HepG2 (cell line): ENCODE data around the gene OAF. TPM values are rescaled to one million over a fixed set of nuclear protein-coding genes. Genes with fewer than 3 reads are reported as not detected.

Experiments
- ATAC-seq: fragments of 200-7000 bp; cut with Tn5 transposase; 3 replicates; pipeline ENCODE4 v1.9.1; 2020; ENCODE audit warnings: mild to moderate bottlenecking, moderate library complexity
- BruUV-seq: library from RNA; stranded (reverse); fragments of 400-500 nt; replicated peaks from 2 replicates; lab custom pipeline; 2021; lab: Mats Ljungman, UMichigan
- CTCF ChIA-PET: fragments of 300-600 bp; formaldehyde crosslinking; extraction: SDS; loops from one replicate; lab custom pipeline; 2021; ENCODE audit warnings: low total read pairs, inconsistent platforms, low intra/inter-chr PET ratio; lab: Yijun Ruan, JAX
- POLR2A ChIA-PET: fragments of 350-600 bp; sonication (Branson Sonifier 250); formaldehyde crosslinking; loops from one replicate; lab custom pipeline; 2020; ENCODE audit warnings: antibody characterized with exemption, inconsistent platforms; lab: Yijun Ruan, JAX
- DNase-seq: peaks from one replicate; pipeline ENCODE4 v3.0.0-alpha.2; 2015; ENCODE audit warnings: low spot score
- FAIRE-seq: peaks from 3 replicates; lab custom pipeline; 2011; peaks lifted over from hg19 to GRCh38; lab: Jason Lieb, UNC
- H2AFZ ChIP-seq: one replicate; pipeline ENCODE4 v1.6.1; 2011; ENCODE audit warnings: low read length, inconsistent platforms
- H3K27ac ChIP-seq: fragments of 300-600 bp; 3 replicates; pipeline ENCODE4 v1.8.0; 2011; ENCODE audit warnings: mixed run types, mild to moderate bottlenecking, mixed read lengths, low read length, inconsistent platforms; ENCODE audit not compliant: insufficient read depth; ENCODE audit errors: extremely low read length
- H3K27me3 ChIP-seq, 2 experiments: fragments of 200-600 bp in 1 of 2; 2 replicates in 1 of 2; 3 replicates in 1 of 2; pipeline versions ENCODE4 v1.6.0 to v1.8.0; 2011; ENCODE audit warnings: low read length in 2 of 2, mild to moderate bottlenecking in 2 of 2, moderate library complexity in 2 of 2, inconsistent platforms in 1 of 2; ENCODE audit not compliant: insufficient read depth in 2 of 2, control insufficient read depth in 1 of 2
- H3K36me3 ChIP-seq, 2 experiments: fragments of 200-600 bp in 1 of 2; replicated peaks in 1 of 2; 2 replicates in 1 of 2; 3 replicates in 1 of 2; pipeline versions ENCODE4 v1.5.1 to v1.8.0; 2011; ENCODE audit warnings: low read length in 2 of 2, inconsistent platforms in 1 of 2; ENCODE audit not compliant: insufficient read depth in 2 of 2, control insufficient read depth in 1 of 2
- H3K4me1 ChIP-seq: 2 replicates; pipeline ENCODE4 v1.5.1; 2012; ENCODE audit warnings: low read length, inconsistent platforms; ENCODE audit not compliant: insufficient read depth
- H3K4me2 ChIP-seq: 2 replicates; pipeline ENCODE4 v1.6.0; 2011; ENCODE audit warnings: low read depth, low read length, inconsistent platforms
- H3K4me3 ChIP-seq, 3 experiments: fragments of 200-600 bp in 1 of 3; sonication (generic), shearing (Covaris generic) in 1 of 3; replicated peaks in 1 of 3; 2 replicates each; pipeline ENCODE4 v1.5.1; 2011 to 2016; ENCODE audit warnings: low read length in 3 of 3, inconsistent platforms in 2 of 3, low read depth in 2 of 3, mild to moderate bottlenecking in 2 of 3, control low read depth in 1 of 3, mixed read lengths in 1 of 3; ENCODE audit not compliant: insufficient read depth in 1 of 3
- H3K79me2 ChIP-seq: one replicate; pipeline ENCODE4 v1.6.1; 2011; ENCODE audit warnings: low read length, inconsistent platforms; ENCODE audit not compliant: insufficient read depth
- H3K9ac ChIP-seq: 2 replicates; pipeline ENCODE4 v1.6.0; 2011; ENCODE audit warnings: mild to moderate bottlenecking, low read depth, low read length, inconsistent platforms; ENCODE audit not compliant: insufficient read depth
- H3K9me3 ChIP-seq: 2 replicates; pipeline ENCODE4 v1.5.1; 2012; ENCODE audit warnings: mild to moderate bottlenecking, low read length
- H4K20me1 ChIP-seq: 2 replicates; pipeline ENCODE4 v1.6.0; 2011; ENCODE audit warnings: inconsistent platforms, mild to moderate bottlenecking, low read length, moderate library complexity; ENCODE audit not compliant: insufficient read depth
- EHMT2 ChIP-seq: fragments of 200-600 bp; sonication (generic); IDR thresholded peaks from 2 replicates; pipeline ENCODE4 v1.7.0; 2017; ENCODE audit warnings: antibody characterized with exemption, low read depth, low read length, borderline replicate concordance
- GPN1 ChIP-seq: sonication (generic); formaldehyde crosslinking; IDR thresholded peaks from 2 replicates; pipeline ENCODE4 v1.5.1; 2020; ENCODE audit warnings: missing genetic modification reagents, borderline replicate concordance
- PHF20 ChIP-seq: sonication (generic); formaldehyde crosslinking; IDR thresholded peaks from 2 replicates; pipeline ENCODE4 v1.5.0; 2020; ENCODE audit warnings: mild to moderate bottlenecking, missing genetic modification reagents
- SAP130 ChIP-seq: IDR thresholded peaks from 2 replicates; pipeline ENCODE4 v1.6.1; 2016; ENCODE audit warnings: low read depth
- ZNF281 ChIP-seq: sonication (generic); formaldehyde crosslinking; IDR thresholded peaks from 2 replicates; pipeline ENCODE4 v1.4.0; 2020; ENCODE audit warnings: missing genetic modification reagents, borderline replicate concordance
- ZNF558 ChIP-seq: sonication (generic); formaldehyde crosslinking; IDR thresholded peaks from 2 replicates; pipeline ENCODE4 v1.9.0; 2022; ENCODE audit warnings: mild to moderate bottlenecking, missing genetic modification reagents, borderline replicate concordance
- ZNF782 ChIP-seq: sonication (generic); formaldehyde crosslinking; IDR thresholded peaks from 2 replicates; pipeline ENCODE4 v1.4.0; 2020; ENCODE audit warnings: missing genetic modification reagents, mild to moderate bottlenecking, borderline replicate concordance
- WGBS: methylation state at CpG from one replicate; pipeline ENCODE4 v1.1.6; 2017; ENCODE audit warnings: low lambda C conversion rate; 5-methylcytosine and 5-hydroxymethylcytosine counted together
- in situ Hi-C: cut with HindIII; loops from 2 replicates; pipeline ENCODE4 v1.10.0; 2017; ENCODE audit warnings: low pct_unique_long_range_greater_than_20kb; ENCODE audit not compliant: extremely low pct_ligation_motif_present
- intact Hi-C: fragments of 100-400 bp; cut with micrococcal nuclease; formaldehyde crosslinking; loops from one replicate; pipeline ENCODE4 v1.10.0; 2022; ENCODE audit not compliant: unreplicated experiment
- polyA plus RNA-seq, 8 experiments: library from polyadenylated mRNA; depleted of rRNA in 3 of 8; stranded (reverse) in 7 of 8; unstranded in 1 of 8; fragments of >200 nt; fragmentation: Illumina TruSeq in 4 of 8; extraction: Trizol in 4 of 8; gene quantifications; 2 replicates each; pipeline versions ENCODE4 v1.2.1 to v1.2.3, GENCODE V29; 2011 to 2016; ENCODE audit warnings: low read depth in 4 of 8, missing spikeins in 1 of 8, mixed read lengths in 1 of 8; ENCODE audit not compliant: insufficient read depth in 1 of 8
- total RNA-seq, 5 experiments: library from RNA; depleted of rRNA; stranded (reverse); fragments of >200 nt; fragmentation: Illumina TruSeq; extraction: Trizol; gene quantifications; 2 replicates each; pipeline ENCODE4 v1.2.3, GENCODE V29; 2016; ENCODE audit warnings: low read depth in 1 of 5
- TF ChIP-seq, protein P1 (sequence below): sonication (generic); formaldehyde crosslinking; IDR thresholded peaks from 2 replicates; pipeline ENCODE4 v1.5.1; 2020; ENCODE audit warnings: mild to moderate bottlenecking, missing genetic modification reagents, moderate library complexity
- TF ChIP-seq, protein P2 (sequence below): sonication (generic); formaldehyde crosslinking; IDR thresholded peaks from 2 replicates; pipeline ENCODE4 v1.5.0; 2020; ENCODE audit warnings: mild to moderate bottlenecking, missing genetic modification reagents, moderate library complexity
- TF ChIP-seq, protein P3 (sequence below): sonication (generic); formaldehyde crosslinking; IDR thresholded peaks from 2 replicates; pipeline ENCODE4 v1.4.0; 2020; ENCODE audit warnings: missing genetic modification reagents, borderline replicate concordance

OAF gene
- total and polyA plus RNA-seq, 2 of the 13 experiments (the other 11 are each of a cell fraction or from before 2014, with no cell fraction given) = 63.7 to 94.6 TPM

DNA sequence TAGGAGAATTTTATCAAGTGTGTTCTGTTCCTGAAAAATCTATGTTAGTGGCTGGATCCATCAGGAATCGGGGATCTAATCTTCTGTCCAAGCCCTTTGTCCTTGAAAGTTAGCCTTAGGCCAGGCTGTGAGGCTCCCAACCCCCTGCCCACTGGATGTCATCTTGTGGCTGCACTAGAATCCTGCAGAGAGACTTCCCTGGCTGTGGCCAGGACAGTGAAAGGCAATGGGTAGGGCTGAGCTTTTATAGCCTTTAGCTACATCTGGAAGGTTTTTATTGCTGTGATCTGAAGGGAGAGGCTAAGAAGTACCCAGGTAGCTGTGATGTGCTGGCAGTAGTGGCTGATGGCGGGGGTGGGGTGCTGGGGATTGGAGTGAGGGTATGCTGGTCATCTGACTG is 2.1 kb downstream of the OAF start:
- Histone ChIP-seq H3K9ac (peak overlapping the region; percentile 85), H4K20me1 (peaks cover 12% of the 10 kb centered on the region), H3K4me2 (peak overlapping the region; percentile 97), H2AFZ (no peak overlapping the region), H3K36me3 (peaks cover 4 to 24% of the 10 kb centered on the region in 2 experiments; a peak in 4 of 5 replicates), H3K27ac (peak overlapping the region; percentile 47), H3K4me1 (peaks cover 81% of the 10 kb centered on the region), H3K79me2 (peaks cover 40% of the 10 kb centered on the region), H3K27me3 (no peaks in the 10 kb centered on the region), H3K4me3 (peak overlapping the region; percentile 74 to 87 (median 86)), H3K9me3 (no peaks in the 10 kb centered on the region)
- BruUV-seq = TSS peak; percentile 20
- 56% methylated on average over 2 of the region's 2 CpGs for WGBS
- POLR2A ChIA-PET = interaction anchor here (1.0 to 3.8 kb wide), 5 partner anchors 19 to 123 kb away, joined by 3 to 41 read pairs (median 3); partner anchors contain the start of gene ARHGEF12
- CTCF ChIA-PET = interaction anchor here (1.5 kb wide), 1 partner anchor 41 kb away, joined by 3 read pairs; no protein-coding TSS in a partner anchor
- FAIRE-seq (no peak), ATAC-seq (no peak), DNase-seq (no peak)
- in situ Hi-C loops = no loop called here
- intact Hi-C loops = loop anchor here (1.0 kb wide), 1 partner anchor 41 kb away; no protein-coding TSS in a partner anchor
- no peak for TF ChIP-seq PHF20 (CRISPR knock-in tag)
- TF ChIP-seq ZNF281 = 0 out of 2 replicates have a peak, but pooled peaks have one; percentile 18
- TF ChIP-seq, protein P1, sequence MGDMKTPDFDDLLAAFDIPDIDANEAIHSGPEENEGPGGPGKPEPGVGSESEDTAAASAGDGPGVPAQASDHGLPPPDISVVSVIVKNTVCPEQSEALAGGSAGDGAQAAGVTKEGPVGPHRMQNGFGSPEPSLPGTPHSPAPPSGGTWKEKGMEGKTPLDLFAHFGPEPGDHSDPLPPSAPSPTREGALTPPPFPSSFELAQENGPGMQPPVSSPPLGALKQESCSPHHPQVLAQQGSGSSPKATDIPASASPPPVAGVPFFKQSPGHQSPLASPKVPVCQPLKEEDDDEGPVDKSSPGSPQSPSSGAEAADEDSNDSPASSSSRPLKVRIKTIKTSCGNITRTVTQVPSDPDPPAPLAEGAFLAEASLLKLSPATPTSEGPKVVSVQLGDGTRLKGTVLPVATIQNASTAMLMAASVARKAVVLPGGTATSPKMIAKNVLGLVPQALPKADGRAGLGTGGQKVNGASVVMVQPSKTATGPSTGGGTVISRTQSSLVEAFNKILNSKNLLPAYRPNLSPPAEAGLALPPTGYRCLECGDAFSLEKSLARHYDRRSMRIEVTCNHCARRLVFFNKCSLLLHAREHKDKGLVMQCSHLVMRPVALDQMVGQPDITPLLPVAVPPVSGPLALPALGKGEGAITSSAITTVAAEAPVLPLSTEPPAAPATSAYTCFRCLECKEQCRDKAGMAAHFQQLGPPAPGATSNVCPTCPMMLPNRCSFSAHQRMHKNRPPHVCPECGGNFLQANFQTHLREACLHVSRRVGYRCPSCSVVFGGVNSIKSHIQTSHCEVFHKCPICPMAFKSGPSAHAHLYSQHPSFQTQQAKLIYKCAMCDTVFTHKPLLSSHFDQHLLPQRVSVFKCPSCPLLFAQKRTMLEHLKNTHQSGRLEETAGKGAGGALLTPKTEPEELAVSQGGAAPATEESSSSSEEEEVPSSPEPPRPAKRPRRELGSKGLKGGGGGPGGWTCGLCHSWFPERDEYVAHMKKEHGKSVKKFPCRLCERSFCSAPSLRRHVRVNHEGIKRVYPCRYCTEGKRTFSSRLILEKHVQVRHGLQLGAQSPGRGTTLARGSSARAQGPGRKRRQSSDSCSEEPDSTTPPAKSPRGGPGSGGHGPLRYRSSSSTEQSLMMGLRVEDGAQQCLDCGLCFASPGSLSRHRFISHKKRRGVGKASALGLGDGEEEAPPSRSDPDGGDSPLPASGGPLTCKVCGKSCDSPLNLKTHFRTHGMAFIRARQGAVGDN (CRISPR knock-in tag) = peak; percentile 37
- TF ChIP-seq, protein P2, sequence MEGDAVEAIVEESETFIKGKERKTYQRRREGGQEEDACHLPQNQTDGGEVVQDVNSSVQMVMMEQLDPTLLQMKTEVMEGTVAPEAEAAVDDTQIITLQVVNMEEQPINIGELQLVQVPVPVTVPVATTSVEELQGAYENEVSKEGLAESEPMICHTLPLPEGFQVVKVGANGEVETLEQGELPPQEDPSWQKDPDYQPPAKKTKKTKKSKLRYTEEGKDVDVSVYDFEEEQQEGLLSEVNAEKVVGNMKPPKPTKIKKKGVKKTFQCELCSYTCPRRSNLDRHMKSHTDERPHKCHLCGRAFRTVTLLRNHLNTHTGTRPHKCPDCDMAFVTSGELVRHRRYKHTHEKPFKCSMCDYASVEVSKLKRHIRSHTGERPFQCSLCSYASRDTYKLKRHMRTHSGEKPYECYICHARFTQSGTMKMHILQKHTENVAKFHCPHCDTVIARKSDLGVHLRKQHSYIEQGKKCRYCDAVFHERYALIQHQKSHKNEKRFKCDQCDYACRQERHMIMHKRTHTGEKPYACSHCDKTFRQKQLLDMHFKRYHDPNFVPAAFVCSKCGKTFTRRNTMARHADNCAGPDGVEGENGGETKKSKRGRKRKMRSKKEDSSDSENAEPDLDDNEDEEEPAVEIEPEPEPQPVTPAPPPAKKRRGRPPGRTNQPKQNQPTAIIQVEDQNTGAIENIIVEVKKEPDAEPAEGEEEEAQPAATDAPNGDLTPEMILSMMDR (CRISPR knock-in tag) = peak; percentile 31
- TF ChIP-seq, protein P3, sequence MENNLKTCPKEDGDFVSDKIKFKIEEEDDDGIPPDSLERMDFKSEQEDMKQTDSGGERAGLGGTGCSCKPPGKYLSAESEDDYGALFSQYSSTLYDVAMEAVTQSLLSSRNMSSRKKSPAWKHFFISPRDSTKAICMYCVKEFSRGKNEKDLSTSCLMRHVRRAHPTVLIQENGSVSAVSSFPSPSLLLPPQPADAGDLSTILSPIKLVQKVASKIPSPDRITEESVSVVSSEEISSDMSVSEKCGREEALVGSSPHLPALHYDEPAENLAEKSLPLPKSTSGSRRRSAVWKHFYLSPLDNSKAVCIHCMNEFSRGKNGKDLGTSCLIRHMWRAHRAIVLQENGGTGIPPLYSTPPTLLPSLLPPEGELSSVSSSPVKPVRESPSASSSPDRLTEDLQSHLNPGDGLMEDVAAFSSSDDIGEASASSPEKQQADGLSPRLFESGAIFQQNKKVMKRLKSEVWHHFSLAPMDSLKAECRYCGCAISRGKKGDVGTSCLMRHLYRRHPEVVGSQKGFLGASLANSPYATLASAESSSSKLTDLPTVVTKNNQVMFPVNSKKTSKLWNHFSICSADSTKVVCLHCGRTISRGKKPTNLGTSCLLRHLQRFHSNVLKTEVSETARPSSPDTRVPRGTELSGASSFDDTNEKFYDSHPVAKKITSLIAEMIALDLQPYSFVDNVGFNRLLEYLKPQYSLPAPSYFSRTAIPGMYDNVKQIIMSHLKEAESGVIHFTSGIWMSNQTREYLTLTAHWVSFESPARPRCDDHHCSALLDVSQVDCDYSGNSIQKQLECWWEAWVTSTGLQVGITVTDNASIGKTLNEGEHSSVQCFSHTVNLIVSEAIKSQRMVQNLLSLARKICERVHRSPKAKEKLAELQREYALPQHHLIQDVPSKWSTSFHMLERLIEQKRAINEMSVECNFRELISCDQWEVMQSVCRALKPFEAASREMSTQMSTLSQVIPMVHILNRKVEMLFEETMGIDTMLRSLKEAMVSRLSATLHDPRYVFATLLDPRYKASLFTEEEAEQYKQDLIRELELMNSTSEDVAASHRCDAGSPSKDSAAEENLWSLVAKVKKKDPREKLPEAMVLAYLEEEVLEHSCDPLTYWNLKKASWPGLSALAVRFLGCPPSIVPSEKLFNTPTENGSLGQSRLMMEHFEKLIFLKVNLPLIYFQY (CRISPR knock-in tag) = no peak
- no peak for TF ChIP-seq ZNF558 (CRISPR knock-in tag)
- TF ChIP-seq ZNF782 (CRISPR knock-in tag) = no peak
- no peak for TF ChIP-seq GPN1 (CRISPR knock-in tag)
- TF ChIP-seq SAP130 (CRISPR knock-in tag) = peak; percentile 39; the same call in 1 of the 2 replicates
- TF ChIP-seq EHMT2 = no peak
